ENCODE measurements around the gene GPS1.

DNA sequence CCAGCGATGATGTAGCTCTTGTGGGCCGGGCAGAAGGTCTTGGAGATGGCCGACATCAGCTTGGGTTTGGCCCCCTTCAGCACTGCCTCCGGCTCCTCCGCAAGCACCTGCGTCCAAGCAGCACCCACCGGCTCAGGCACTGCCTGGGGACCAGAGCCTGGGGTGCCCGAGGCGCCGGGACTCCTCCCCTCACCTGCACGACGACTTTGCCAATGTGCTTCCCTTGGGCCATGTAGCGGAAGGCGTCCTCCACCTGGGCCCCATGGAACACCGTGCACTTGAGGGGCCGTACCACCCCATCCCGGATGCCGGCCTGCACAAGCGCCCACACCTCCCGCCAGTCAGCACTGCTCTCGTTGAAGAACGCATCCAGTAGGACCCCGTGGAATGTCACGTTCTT is 31.3 kb downstream of the GPS1 start:
- TF ChIP-seq, protein P1, sequence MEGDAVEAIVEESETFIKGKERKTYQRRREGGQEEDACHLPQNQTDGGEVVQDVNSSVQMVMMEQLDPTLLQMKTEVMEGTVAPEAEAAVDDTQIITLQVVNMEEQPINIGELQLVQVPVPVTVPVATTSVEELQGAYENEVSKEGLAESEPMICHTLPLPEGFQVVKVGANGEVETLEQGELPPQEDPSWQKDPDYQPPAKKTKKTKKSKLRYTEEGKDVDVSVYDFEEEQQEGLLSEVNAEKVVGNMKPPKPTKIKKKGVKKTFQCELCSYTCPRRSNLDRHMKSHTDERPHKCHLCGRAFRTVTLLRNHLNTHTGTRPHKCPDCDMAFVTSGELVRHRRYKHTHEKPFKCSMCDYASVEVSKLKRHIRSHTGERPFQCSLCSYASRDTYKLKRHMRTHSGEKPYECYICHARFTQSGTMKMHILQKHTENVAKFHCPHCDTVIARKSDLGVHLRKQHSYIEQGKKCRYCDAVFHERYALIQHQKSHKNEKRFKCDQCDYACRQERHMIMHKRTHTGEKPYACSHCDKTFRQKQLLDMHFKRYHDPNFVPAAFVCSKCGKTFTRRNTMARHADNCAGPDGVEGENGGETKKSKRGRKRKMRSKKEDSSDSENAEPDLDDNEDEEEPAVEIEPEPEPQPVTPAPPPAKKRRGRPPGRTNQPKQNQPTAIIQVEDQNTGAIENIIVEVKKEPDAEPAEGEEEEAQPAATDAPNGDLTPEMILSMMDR (IDR thresholded peaks at IDR 0.05) = no peak
- TF ChIP-seq EP300 (IDR thresholded peaks at IDR 0.05; ENCODE audit: borderline replicate concordance in 1 of 2, low read depth in 1 of 2, low read length in 1 of 2) (no peak), FOXM1 (IDR thresholded peaks at IDR 0.05; ENCODE audit: low read depth) (no peak), TEAD4 (IDR thresholded peaks at IDR 0.05; ENCODE audit: borderline replicate concordance, insufficient read depth) (no peak)

All from SK-N-SH (cell line).